ENCODE data around the gene ITPR3. TPM values are rescaled to one million over a fixed set of nuclear protein-coding genes. Genes with fewer than 3 reads are reported as not detected.

The ITPR3 gene
- total RNA-seq, 2 donors from 2014 or later = 17.5 to 25.9 TPM

DNA sequence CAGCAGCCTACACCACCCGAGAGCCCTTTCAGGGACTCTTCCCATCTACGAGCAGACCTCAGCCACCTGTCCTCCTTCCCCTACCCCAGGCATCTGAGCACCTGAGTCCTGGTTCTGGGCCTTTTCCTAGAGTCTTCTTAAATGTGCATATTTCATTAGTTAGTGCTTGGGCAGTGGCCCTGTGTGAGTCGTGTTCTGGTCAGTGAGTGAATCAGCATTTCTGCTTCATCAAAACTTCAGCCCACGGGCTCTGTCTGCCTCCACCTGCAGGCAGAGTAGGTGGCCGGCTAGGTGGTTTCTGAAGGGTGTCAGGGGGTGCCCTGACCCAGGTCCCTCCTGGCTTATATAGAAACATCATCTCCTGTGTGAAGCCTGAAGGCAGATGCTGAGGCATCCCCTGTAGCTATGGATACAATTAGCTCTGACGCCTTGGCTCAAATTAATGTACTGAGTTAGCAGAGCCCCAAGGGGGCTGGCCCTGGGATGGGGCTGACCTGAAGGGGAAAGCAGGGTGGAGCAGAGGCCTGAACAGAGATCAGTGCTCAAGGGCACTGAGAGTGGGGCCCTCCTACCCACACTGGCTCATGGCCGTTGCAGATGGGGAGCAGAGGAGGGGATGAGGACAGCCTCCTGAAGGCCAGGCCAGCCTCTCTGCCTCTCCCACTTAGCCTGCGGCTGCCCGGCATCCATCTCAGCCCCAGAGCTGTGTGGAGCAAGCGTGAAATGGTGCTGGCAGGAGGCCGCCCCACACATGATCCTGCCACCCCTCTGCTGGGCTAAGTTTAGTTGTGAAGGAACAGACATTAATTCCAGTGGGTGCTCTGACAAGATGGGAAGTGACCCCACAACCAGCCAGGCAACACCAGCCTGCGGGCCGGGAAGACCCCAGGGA, 111.9 kb downstream of the ITPR3 start:
- Histone ChIP-seq H3K27me3 (no peaks in the 10 kb centered on the region), H3K27ac (peak overlapping the region in 2 of 4 donors; percentile 87 to 94), H3K9me3 (no peaks in the 10 kb centered on the region), H3K36me3 (replicated peaks in 1 of 2; ENCODE audit: insufficient read depth in 1 of 2, low read depth in 2 of 2) (no peaks in the 10 kb centered on the region), H3K4me3 (no peak overlapping the region), H3K4me1 (peaks cover 28% of the 10 kb centered on the region)
- no peak for DNase-seq
- intact Hi-C loops (cut with DNase I) = no loop called here
- TF ChIP-seq POLR2A (IDR thresholded peaks at IDR 0.05) = no peak
- TF ChIP-seq, protein P1, sequence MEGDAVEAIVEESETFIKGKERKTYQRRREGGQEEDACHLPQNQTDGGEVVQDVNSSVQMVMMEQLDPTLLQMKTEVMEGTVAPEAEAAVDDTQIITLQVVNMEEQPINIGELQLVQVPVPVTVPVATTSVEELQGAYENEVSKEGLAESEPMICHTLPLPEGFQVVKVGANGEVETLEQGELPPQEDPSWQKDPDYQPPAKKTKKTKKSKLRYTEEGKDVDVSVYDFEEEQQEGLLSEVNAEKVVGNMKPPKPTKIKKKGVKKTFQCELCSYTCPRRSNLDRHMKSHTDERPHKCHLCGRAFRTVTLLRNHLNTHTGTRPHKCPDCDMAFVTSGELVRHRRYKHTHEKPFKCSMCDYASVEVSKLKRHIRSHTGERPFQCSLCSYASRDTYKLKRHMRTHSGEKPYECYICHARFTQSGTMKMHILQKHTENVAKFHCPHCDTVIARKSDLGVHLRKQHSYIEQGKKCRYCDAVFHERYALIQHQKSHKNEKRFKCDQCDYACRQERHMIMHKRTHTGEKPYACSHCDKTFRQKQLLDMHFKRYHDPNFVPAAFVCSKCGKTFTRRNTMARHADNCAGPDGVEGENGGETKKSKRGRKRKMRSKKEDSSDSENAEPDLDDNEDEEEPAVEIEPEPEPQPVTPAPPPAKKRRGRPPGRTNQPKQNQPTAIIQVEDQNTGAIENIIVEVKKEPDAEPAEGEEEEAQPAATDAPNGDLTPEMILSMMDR (IDR thresholded peaks at IDR 0.05) = no peak
- ATAC-seq = no peak
- 82 to 95% methylated on average over 6 to 12 of the region's 13 CpGs for WGBS, 2 donors

DNA sequence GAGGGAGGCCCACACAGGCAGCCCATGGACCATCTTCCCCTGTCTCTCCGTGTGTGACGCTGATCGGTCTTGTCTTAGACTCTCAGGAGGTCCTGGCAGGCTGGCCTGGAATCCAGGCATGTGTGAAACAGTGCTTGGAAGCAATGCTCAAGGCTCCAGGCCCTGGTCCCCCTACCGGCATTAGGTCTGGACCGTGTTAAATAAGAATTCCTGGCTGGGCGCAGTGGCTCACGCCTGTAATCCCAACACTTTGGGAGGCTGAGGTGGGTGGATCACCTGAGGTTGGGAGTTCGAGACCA, 112.5 kb downstream of the ITPR3 start:
- WGBS, 2 donors = 77 to 97% methylated on average over 2 to 8 of the region's 8 CpGs
- DNase-seq = no peak

DNA sequence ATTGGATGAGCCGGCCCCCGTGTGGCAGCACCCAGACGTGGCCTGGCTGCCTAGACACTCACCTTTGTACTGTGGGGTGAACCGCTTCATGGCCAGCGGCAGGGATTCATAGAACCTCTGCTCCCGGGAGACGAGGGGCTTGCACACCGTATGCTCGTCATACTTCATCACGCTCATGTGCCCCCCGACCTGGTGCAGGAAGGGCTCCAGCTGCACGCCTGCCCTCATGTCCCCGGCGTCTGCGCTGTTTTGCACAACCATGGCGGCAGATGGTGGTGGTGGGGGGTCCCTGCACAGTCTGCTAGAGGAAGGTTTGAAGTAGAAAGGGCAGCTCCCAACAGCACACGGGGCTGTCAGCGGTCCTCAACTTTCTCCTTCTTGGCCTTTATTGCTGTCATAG, 114.1 kb downstream of the ITPR3 start:
- Histone ChIP-seq H3K27me3 (no peaks in the 10 kb centered on the region), H3K4me3 (no peak overlapping the region), H3K9me3 (no peaks in the 10 kb centered on the region), H3K36me3 (replicated peaks in 1 of 2; ENCODE audit: insufficient read depth in 1 of 2, low read depth in 2 of 2) (no peaks in the 10 kb centered on the region), H3K4me1 (peaks cover 23% of the 10 kb centered on the region), H3K27ac (no peak overlapping the region)
- no peak for TF ChIP-seq POLR2A (IDR thresholded peaks at IDR 0.05)
- TF ChIP-seq, protein P1 (IDR thresholded peaks at IDR 0.05) = no peak
- intact Hi-C loops (cut with DNase I) = no loop called here
- no peak for ATAC-seq
- DNase-seq = no peak
- WGBS, 2 donors = 80 to 83% methylated on average over 10 to 18 of the region's 18 CpGs

More for the DNA sequence above, 112.5 kb downstream of the ITPR3 start:
- Histone ChIP-seq H3K27ac (no peak overlapping the region), H3K4me1 (peaks cover 22% of the 10 kb centered on the region), H3K36me3 (replicated peaks in 1 of 2; ENCODE audit: insufficient read depth in 1 of 2, low read depth in 2 of 2) (no peaks in the 10 kb centered on the region), H3K4me3 (no peak overlapping the region), H3K9me3 (no peaks in the 10 kb centered on the region), H3K27me3 (no peaks in the 10 kb centered on the region)
- intact Hi-C loops (cut with DNase I) = no loop called here
- no peak for ATAC-seq
- TF ChIP-seq POLR2A (IDR thresholded peaks at IDR 0.05) = no peak
- TF ChIP-seq, protein P1 (IDR thresholded peaks at IDR 0.05) = no peak

DNA sequence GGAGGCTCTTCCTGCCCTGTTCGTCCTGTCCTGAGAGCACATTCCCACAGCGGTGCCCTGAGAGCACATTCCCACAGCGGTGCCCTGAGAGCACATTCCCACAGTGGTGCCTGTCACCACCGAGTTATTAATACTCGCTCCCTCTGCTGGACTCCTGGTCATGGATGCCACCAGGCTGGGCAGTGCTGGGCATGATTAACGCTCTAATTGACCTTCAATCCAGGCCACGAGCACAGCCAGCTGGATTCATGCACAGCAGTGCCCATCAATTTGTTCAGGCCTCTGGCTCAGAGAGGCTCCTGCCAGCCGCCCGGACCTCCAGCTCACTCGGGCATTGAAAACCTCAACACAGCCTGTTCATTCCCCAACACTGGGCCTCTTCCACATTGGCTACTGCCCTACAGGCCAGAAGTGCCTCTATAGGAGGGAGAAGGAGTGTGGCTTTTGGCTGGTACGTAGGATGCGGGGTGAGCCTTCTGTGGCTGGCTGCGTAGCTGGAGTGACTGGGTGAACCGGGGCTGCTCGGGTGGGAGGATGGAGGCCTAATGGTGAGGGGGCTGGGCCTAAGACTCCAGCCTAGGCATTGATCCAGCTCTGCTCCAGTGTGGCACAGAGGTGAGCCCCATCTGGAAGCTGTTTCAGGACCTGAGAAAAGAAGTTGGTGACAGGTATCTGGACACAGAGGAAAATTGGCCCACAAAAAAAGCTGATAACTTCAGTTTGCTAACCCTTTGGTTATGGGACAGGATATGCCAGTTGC, 116.3 kb downstream of the ITPR3 start:
- TF ChIP-seq, protein P1 (IDR thresholded peaks at IDR 0.05) = peak in 4 of 7 experiments; percentile 12 to 26 (median 14)
- TF ChIP-seq POLR2A (IDR thresholded peaks at IDR 0.05) = no peak
- DNase-seq (peak in 3 of 4 donors; percentile 40 to 53 (median 51)), ATAC-seq (peak; percentile 57)
- Histone ChIP-seq H3K4me3 (no peak overlapping the region), H3K27me3 (no peaks in the 10 kb centered on the region), H3K4me1 (peaks cover 27% of the 10 kb centered on the region), H3K9me3 (no peaks in the 10 kb centered on the region), H3K27ac (peak overlapping the region in 2 of 4 donors; percentile 56 to 65), H3K36me3 (replicated peaks in 1 of 2; ENCODE audit: insufficient read depth in 1 of 2, low read depth in 2 of 2) (no peaks in the 10 kb centered on the region)
- WGBS, 2 donors = 62 to 68% methylated on average over 13 to 15 of the region's 15 CpGs
- intact Hi-C loops (cut with DNase I) = no loop called here
